HG02623 (cell line): ENCODE data around the gene RNASE8.

Source experiments
- ATAC-seq: cut with Tn5 transposase; IDR thresholded peaks from one replicate; pipeline ENCODE4 v1.9.1; 2021; ENCODE audit warnings: moderate library complexity; ENCODE audit not compliant: unreplicated experiment

The RNASE8 gene

GRCh38 chr14:21090194-21090939, 32.7 kb downstream of the RNASE8 start:
- no peak for ATAC-seq

GRCh38 chr14:21090940-21091663, 33.5 kb downstream of the RNASE8 start:
- no peak for ATAC-seq

GRCh38 chr14:21091821-21092272, 34.2 kb downstream of the RNASE8 start:
- no peak for ATAC-seq

- peak; percentile 74 for ATAC-seq
These were observed 34.8 kb downstream of the RNASE8 start for GRCh38 chr14:21092273-21093011.

- ATAC-seq: no peak
These were observed 35.4 kb downstream of the RNASE8 start for GRCh38 chr14:21093018-21093417.

GRCh38 chr14:21093769-21094681, 36.4 kb downstream of the RNASE8 start:
- ATAC-seq: no peak

GRCh38 chr14:21095430-21096205, 38.0 kb downstream of the RNASE8 start:
- no peak for ATAC-seq

GRCh38 chr14:21096438-21096837, 38.8 kb downstream of the RNASE8 start:
- ATAC-seq: no peak

GRCh38 chr14:21096978-21097635, 39.5 kb downstream of the RNASE8 start:
- no peak for ATAC-seq

- no peak for ATAC-seq
These were observed 40.0 kb downstream of the RNASE8 start for GRCh38 chr14:21097636-21098075.

GRCh38 chr14:21098076-21098891, 40.7 kb downstream of the RNASE8 start, which contains the start of gene ZNF219:
ZNF219 (minus strand) TSS chr14:21098655; CDS start chr14:21093591, 5,064 bp downstream.
- ATAC-seq: no peak

GRCh38 chr14:21098892-21099595, 41.4 kb downstream of the RNASE8 start:
- no peak for ATAC-seq

GRCh38 chr14:21099596-21099985, 42.0 kb downstream of the RNASE8 start:
- ATAC-seq: no peak

GRCh38 chr14:21100931-21101330, 43.3 kb downstream of the RNASE8 start, which contains the start of gene TMEM253:
TMEM253 (plus strand) TSS chr14:21101066; CDS start chr14:21101344, 278 bp downstream.
- no peak for ATAC-seq

GRCh38 chr14:21101802-21102413, 44.3 kb downstream of the RNASE8 start:
- ATAC-seq: no peak

- ATAC-seq: no peak
These were observed 45.1 kb downstream of the RNASE8 start for GRCh38 chr14:21102521-21103410.
